OCI-LY7 (cell line): ENCODE measurements around the gene RNU1-2. TPM values are rescaled to one million over a fixed set of nuclear protein-coding genes. Genes with fewer than 3 reads are reported as not detected.

ENCODE experiments used
- BruUV-seq: library from RNA; stranded (reverse); fragments of 400-500 nt; replicated peaks from 2 replicates; lab custom pipeline; 2021; lab: Mats Ljungman, UMichigan
- CTCF ChIA-PET: fragments of 300-600 bp; sonication (Branson Sonifier 250); formaldehyde crosslinking; loops from one replicate; lab custom pipeline; 2022; ENCODE audit warnings: antibody characterized with exemption; ENCODE audit not compliant: unreplicated experiment; lab: Charles Lee
- POLR2A ChIA-PET: fragments of 300-600 bp; sonication (Branson Sonifier 250); formaldehyde crosslinking; loops from one replicate; lab custom pipeline; 2022; ENCODE audit warnings: antibody characterized with exemption; lab: Charles Lee
- DNase-seq: peaks from one replicate; pipeline ENCODE4 v3.0.0-alpha.2; 2015; ENCODE audit warnings: low spot score
- H2AFZ ChIP-seq: fragments of 200-600 bp; sonication (generic), shearing (Covaris generic); 2 replicates; pipeline ENCODE4 v1.6.1; 2014; ENCODE audit warnings: mild to moderate bottlenecking, antibody characterized with exemption, low read length, moderate library complexity
- H3K27ac ChIP-seq: fragments of 200-600 bp; sonication (generic); 2 replicates; pipeline ENCODE4 v1.5.1; 2014; ENCODE audit warnings: mixed run types, low read depth, mild to moderate bottlenecking, moderate library complexity, low read length, inconsistent platforms; ENCODE audit not compliant: poor library complexity, severe bottlenecking
- H3K36me3 ChIP-seq: fragments of 200-600 bp; sonication (generic); 2 replicates; pipeline ENCODE4 v1.6.1; 2014; ENCODE audit warnings: mild to moderate bottlenecking, antibody characterized with exemption, low read length, moderate library complexity, mixed read lengths; ENCODE audit not compliant: insufficient read depth
- H3K4me1 ChIP-seq: fragments of 200-600 bp; sonication (generic); 2 replicates; pipeline ENCODE4 v1.5.1; 2014; ENCODE audit warnings: mild to moderate bottlenecking, low read length; ENCODE audit not compliant: insufficient read depth, poor library complexity, severe bottlenecking
- H3K4me2 ChIP-seq: fragments of 200-600 bp; sonication (generic); 2 replicates; pipeline ENCODE4 v1.6.1; 2014; ENCODE audit warnings: mild to moderate bottlenecking, low read length
- H3K4me3 ChIP-seq: fragments of 200-600 bp; sonication (generic); 2 replicates; pipeline ENCODE4 v1.5.1; 2014; ENCODE audit warnings: mild to moderate bottlenecking, low read depth, low read length; ENCODE audit not compliant: poor library complexity, severe bottlenecking
- H3K79me2 ChIP-seq: fragments of 200-600 bp; sonication (generic); 2 replicates; pipeline ENCODE4 v1.6.1; 2016; ENCODE audit warnings: low read depth, mild to moderate bottlenecking, low read length, moderate library complexity, mixed read lengths; ENCODE audit not compliant: insufficient read depth
- H3K9me2 ChIP-seq: fragments of 200-600 bp; sonication (generic); 2 replicates; pipeline ENCODE4 v1.6.1; 2016; ENCODE audit warnings: mild to moderate bottlenecking, low read length, mixed read lengths; ENCODE audit not compliant: insufficient read depth
- H3K9me3 ChIP-seq: fragments of 200-600 bp; sonication (generic); 2 replicates; pipeline ENCODE4 v1.6.1; 2014; ENCODE audit warnings: mild to moderate bottlenecking, mixed run types, low read length, mixed read lengths
- H4K20me1 ChIP-seq: fragments of 200-600 bp; sonication (generic); 2 replicates; pipeline ENCODE4 v1.6.1; 2014; ENCODE audit warnings: mild to moderate bottlenecking, antibody characterized with exemption, low read length, moderate library complexity, mixed read lengths; ENCODE audit not compliant: insufficient read depth
- EZH2phosphoT487 ChIP-seq: fragments of 200-600 bp; sonication (generic); IDR thresholded peaks from 2 replicates; pipeline ENCODE4 v1.6.1; 2018; ENCODE audit warnings: low read depth, borderline replicate concordance, mild to moderate bottlenecking, mixed run types, antibody characterized with exemption, low read length, moderate library complexity, mixed read lengths
- intact Hi-C: fragments of 100-400 bp; cut with micrococcal nuclease; formaldehyde crosslinking; loops from one replicate; pipeline ENCODE4 v1.10.0; 2022; ENCODE audit not compliant: unreplicated experiment
- total RNA-seq, 2 experiments: library from RNA; depleted of rRNA in 1 of 2; stranded (reverse); fragments of >200 nt in 1 of 2; shearing (Covaris generic) in 1 of 2; gene quantifications; 2 replicates each; pipeline ENCODE4 v1.2.3, GENCODE V29; 2014 to 2022
- TF ChIP-seq, protein P1 (sequence below): fragments of 200-600 bp; sonication (generic); conservative IDR thresholded peaks from 2 replicates; pipeline ENCODE4 v1.5.1; 2014; ENCODE audit warnings: mild to moderate bottlenecking, antibody characterized with exemption, low read length, moderate library complexity, mixed read lengths

Gene RNU1-2
- total RNA-seq, 2 experiments from 2014 or later, result under 0.01 to 1,968 TPM

DNA sequence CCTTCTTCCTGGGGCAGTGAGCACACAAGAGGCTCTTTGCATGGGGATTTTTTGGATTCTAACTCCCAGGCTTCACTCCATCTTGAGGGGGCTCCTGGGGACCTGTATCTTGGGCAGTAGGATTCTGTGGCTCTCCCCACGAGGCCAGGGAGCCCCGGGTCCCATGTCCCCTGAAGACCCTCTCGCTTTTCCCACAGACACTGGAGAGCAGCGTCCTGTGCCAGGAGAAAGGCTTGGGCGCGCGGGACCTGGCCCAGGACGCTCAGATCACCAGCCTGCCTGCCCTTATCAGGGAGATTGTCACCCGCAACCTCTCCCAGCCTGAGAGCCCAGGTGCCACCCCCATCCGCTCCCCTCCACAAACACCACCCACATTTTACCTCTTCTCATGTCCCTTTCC lies 26.7 kb downstream of the RNU1-2 start:
- no peaks in the 10 kb centered on the region for H3K79me2 ChIP-seq
- H3K9me2 ChIP-seq, result no peaks in the 10 kb centered on the region
- TF ChIP-seq, protein P1, sequence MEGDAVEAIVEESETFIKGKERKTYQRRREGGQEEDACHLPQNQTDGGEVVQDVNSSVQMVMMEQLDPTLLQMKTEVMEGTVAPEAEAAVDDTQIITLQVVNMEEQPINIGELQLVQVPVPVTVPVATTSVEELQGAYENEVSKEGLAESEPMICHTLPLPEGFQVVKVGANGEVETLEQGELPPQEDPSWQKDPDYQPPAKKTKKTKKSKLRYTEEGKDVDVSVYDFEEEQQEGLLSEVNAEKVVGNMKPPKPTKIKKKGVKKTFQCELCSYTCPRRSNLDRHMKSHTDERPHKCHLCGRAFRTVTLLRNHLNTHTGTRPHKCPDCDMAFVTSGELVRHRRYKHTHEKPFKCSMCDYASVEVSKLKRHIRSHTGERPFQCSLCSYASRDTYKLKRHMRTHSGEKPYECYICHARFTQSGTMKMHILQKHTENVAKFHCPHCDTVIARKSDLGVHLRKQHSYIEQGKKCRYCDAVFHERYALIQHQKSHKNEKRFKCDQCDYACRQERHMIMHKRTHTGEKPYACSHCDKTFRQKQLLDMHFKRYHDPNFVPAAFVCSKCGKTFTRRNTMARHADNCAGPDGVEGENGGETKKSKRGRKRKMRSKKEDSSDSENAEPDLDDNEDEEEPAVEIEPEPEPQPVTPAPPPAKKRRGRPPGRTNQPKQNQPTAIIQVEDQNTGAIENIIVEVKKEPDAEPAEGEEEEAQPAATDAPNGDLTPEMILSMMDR, result no peak
- no peak for TF ChIP-seq EZH2phosphoT487
- H3K4me2 ChIP-seq, result peak overlapping the region; percentile 88
- ChIA-PET POLR2A (interaction anchor here (1.1 kb wide), 1 partner anchor 19 kb away, joined by 3 read pairs; no protein-coding TSS in a partner anchor), CTCF (interaction anchor here (0.7 kb wide), 1 partner anchor 39 kb away, joined by 5 read pairs; no protein-coding TSS in a partner anchor)
- intact Hi-C loops, result no loop called here
- BruUV-seq, result no TSS peak
- H2AFZ ChIP-seq, result peak overlapping the region; percentile 85; the same call in 1 of the 2 replicates
- H3K4me3 ChIP-seq, result peak overlapping the region; percentile 76
- peaks cover 17% of the 10 kb centered on the region for H3K4me1 ChIP-seq
- no peak for DNase-seq
- H4K20me1 ChIP-seq, result no peaks in the 10 kb centered on the region
- no peaks in the 10 kb centered on the region for H3K36me3 ChIP-seq
- H3K9me3 ChIP-seq, result no peaks in the 10 kb centered on the region
- no peak overlapping the region for H3K27ac ChIP-seq

DNA sequence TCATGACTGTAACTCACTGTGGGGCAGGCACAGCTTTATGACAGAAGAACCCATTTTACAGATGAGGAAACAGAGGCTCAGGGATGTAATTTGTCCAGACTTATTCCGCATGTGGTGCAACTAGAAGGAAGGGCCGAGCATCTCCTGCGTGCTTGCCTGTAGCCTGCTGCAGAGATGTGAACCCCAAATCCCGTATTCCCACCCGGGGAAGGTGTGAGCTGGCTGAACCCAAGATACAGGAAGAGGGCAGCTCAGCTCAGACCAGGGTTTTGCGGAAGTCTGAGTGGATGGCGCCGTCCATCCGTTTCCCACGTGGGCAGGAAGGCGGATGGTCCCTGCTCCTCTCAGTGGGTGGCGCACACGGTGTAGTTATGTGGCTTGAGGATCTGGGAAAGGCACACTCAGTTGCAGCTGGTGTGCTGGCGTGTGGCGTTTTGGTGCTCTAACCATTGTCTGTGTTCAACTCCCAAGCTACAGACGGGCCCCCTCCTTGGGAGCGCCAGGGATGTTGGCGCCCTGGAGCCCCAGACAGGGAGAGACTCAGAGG lies 27.2 kb downstream of the RNU1-2 start:
- no peaks in the 10 kb centered on the region for H3K9me2 ChIP-seq
- H3K9me3 ChIP-seq, result no peaks in the 10 kb centered on the region
- H3K79me2 ChIP-seq, result no peaks in the 10 kb centered on the region
- ChIA-PET CTCF (no interaction called here), POLR2A (interaction anchor here (0.6 kb wide), 1 partner anchor 7 kb away, joined by 3 read pairs; no protein-coding TSS in a partner anchor)
- no TSS peak for BruUV-seq
- peak overlapping the region; percentile 76 for H3K4me3 ChIP-seq
- no peaks in the 10 kb centered on the region for H4K20me1 ChIP-seq
- H3K27ac ChIP-seq, result no peak overlapping the region
- no peaks in the 10 kb centered on the region for H3K36me3 ChIP-seq
- TF ChIP-seq EZH2phosphoT487, result no peak
- TF ChIP-seq, protein P1, result no peak
- no peak overlapping the region for H2AFZ ChIP-seq
- H3K4me1 ChIP-seq, result peaks cover 17% of the 10 kb centered on the region
- peak overlapping the region; percentile 88 for H3K4me2 ChIP-seq
- no peak for DNase-seq
- intact Hi-C loops, result no loop called here

DNA sequence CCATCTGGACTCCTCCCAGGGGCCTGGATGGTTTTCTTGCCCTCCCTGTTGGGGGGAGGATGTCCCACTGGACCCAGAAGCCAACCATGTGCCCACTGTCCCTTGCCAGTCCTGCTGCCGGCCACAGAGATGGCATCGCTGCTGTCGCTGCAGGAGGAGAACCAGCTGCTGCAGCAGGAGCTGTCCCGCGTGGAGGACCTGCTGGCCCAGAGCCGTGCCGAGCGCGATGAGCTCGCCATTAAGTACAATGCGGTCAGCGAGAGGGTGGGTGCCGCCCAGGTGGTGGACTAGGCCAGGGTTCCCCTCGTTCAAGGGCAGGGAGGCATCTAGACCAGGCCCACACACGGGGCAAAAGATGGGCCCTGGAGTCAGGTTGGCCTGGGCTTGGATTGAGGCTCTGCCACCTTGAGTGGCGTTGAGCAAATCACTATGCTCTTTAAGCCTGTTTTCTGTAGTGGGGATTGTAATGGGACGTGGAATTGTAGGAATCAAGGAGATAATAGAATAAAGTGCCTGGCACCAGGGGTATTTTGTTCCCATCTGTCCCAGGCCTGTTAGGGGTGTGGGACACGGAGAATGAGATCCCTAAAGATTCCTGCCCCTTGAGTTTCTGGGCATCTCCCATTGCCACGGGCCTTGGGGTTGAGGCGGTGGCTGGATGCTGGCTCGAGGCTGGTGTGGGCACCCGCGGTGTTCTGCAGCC lies 28.6 kb downstream of the RNU1-2 start:
- POLR2A ChIA-PET, result no interaction called here
- H3K9me3 ChIP-seq, result no peaks in the 10 kb centered on the region
- no peaks in the 10 kb centered on the region for H3K79me2 ChIP-seq
- BruUV-seq, result no TSS peak
- TF ChIP-seq, protein P1, result no peak
- no peak for TF ChIP-seq EZH2phosphoT487
- H4K20me1 ChIP-seq, result no peaks in the 10 kb centered on the region
- no peak overlapping the region for H3K27ac ChIP-seq
- H3K36me3 ChIP-seq, result no peaks in the 10 kb centered on the region
- intact Hi-C loops, result no loop called here
- CTCF ChIA-PET, result no interaction called here
- no peak overlapping the region for H3K4me3 ChIP-seq
- no peaks in the 10 kb centered on the region for H3K9me2 ChIP-seq
- no peak for DNase-seq
- no peak overlapping the region for H3K4me2 ChIP-seq
- H2AFZ ChIP-seq, result no peak overlapping the region
- H3K4me1 ChIP-seq, result peaks cover 17% of the 10 kb centered on the region
